HUES64 (cell line): ENCODE measurements around the gene SLC4A2.

Source experiments
- H3K27ac ChIP-seq: 2 replicates; pipeline ENCODE4 v1.7.0; 2013; ENCODE audit warnings: low read depth, low read length, inconsistent platforms
- H3K27me3 ChIP-seq: 2 replicates; pipeline ENCODE4 v1.6.1; 2013; ENCODE audit warnings: mild to moderate bottlenecking, low read length; ENCODE audit not compliant: insufficient read depth
- H3K36me3 ChIP-seq: 2 replicates; pipeline ENCODE4 v1.6.1; 2013; ENCODE audit warnings: mild to moderate bottlenecking, low read length; ENCODE audit not compliant: insufficient read depth
- H3K4me1 ChIP-seq: 2 replicates; pipeline ENCODE4 v1.6.1; 2013; ENCODE audit warnings: mild to moderate bottlenecking, low read length, moderate library complexity; ENCODE audit not compliant: insufficient read depth
- H3K4me3 ChIP-seq: 2 replicates; pipeline ENCODE4 v1.5.1; 2013; ENCODE audit warnings: mild to moderate bottlenecking, low read length, moderate library complexity
- H3K9ac ChIP-seq: 2 replicates; pipeline ENCODE4 v1.6.1; 2013; ENCODE audit warnings: mild to moderate bottlenecking, low read depth, low read length
- H3K9me3 ChIP-seq: 2 replicates; pipeline ENCODE4 v1.6.1; 2013; ENCODE audit warnings: low read depth, low read length; ENCODE audit not compliant: insufficient read depth
- whole genome bisulfite sequencing: fragments of 150-250, 120-280 bp; methylation state at CpG from one replicate; pipeline ENCODE4 v1.1.7; 2013; ENCODE audit warnings: missing lambda C conversion rate; 5-methylcytosine and 5-hydroxymethylcytosine counted together

The SLC4A2 gene

DNA sequence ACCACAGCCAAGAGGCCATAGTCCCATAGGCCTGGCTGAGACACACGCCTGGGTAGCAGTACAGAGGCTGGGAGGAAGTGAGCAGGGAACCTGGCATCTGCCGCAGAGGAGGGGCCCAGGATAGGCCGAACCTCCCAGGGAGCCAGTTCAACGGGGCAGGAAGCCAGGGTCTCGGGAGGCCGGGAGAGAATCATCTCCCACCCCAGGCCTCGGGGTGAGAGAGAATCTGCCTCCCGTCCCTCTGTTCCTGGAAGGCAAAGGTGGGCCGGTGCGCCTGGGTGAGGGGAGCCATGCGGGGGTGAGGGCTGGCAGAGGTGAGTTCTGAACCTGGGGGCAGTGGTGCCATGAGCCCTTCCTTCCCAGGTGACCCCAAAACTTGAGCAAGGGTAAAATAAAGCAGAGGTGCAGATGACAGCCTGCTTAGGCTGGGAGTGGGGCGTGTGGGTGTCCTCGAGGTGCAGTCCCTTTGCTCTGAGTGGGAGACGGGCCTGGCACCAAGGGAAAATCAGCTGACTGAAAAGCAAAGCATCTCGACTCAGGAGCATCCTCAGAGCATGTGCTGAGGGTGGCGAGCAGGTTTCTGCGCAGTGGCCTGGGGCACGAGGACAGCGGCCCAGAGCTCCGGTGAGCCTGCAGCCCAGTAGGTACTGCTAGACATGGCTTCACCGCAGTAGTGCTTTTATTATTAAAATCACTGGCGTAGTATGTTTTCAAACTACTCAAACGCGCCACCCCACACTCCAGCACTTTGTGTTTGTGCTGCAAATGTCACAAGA lies 42.4 kb downstream of the SLC4A2 start:
- H3K4me1 ChIP-seq, result peaks cover 21% of the 10 kb centered on the region
- WGBS, result 85% methylated on average over 24 of the region's 24 CpGs

DNA sequence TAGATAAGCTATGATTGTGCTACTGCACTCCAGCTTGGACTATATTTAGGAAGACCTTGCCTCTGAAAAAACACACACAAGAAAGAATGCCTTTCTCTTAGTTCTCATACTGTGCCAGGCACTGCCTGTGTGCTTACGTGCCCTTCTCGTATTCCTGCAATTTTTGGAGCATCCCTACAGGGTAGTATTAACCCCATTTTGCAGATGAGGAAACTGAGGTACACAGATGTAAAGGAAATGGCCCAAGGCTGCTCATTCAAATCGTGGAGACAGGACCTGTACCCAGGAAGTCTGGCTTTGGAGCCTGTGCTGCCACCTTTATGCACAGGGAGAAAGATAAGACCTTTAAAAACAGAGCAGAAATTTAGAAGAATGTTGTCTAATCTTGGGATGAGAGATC lies 43.6 kb downstream of the SLC4A2 start:
- Histone ChIP-seq H3K9me3 (no peaks in the 10 kb centered on the region), H3K9ac (no peak overlapping the region), H3K36me3 (no peaks in the 10 kb centered on the region), H3K4me3 (no peak overlapping the region), H3K27me3 (no peaks in the 10 kb centered on the region), H3K4me1 (peaks cover 21% of the 10 kb centered on the region), H3K27ac (no peak overlapping the region)
- WGBS, result 89% methylated on average over 3 of the region's 3 CpGs

More for the DNA sequence above, 42.4 kb downstream of the SLC4A2 start:
- no peaks in the 10 kb centered on the region for H3K36me3 ChIP-seq
- no peaks in the 10 kb centered on the region for H3K27me3 ChIP-seq
- no peaks in the 10 kb centered on the region for H3K9me3 ChIP-seq
- no peak overlapping the region for H3K4me3 ChIP-seq
- H3K27ac ChIP-seq, result no peak overlapping the region
- no peak overlapping the region for H3K9ac ChIP-seq

DNA sequence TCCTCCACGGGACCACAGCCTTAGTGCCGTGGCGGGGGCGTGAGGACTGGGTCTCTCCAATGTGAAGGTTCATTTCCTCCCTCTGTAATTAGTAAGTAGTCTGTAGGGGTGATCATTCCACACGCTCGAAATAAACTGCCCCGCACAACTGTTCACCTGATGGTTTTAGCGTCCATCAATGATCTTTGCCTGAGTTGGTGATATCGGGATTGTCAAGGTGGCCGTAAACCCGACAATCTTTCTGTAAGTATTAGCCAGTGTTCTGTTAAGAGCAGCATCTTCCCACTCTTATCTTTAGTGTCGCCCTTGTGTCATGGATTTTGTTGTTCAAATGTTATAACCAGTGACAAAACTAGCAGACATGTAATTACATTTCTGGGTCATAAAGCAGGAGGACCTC lies 44.6 kb downstream of the SLC4A2 start:
- H3K4me3 ChIP-seq, result peak overlapping the region; percentile 36; the same call in 1 of the 2 replicates
- no peaks in the 10 kb centered on the region for H3K9me3 ChIP-seq
- H3K27me3 ChIP-seq, result no peaks in the 10 kb centered on the region
- H3K36me3 ChIP-seq, result no peaks in the 10 kb centered on the region
- H3K4me1 ChIP-seq, result peaks cover 21% of the 10 kb centered on the region
- H3K9ac ChIP-seq, result peak overlapping the region; percentile 42; the same call in 1 of the 2 replicates
- WGBS, result 79% methylated on average over 11 of the region's 12 CpGs
- peak overlapping the region; percentile 85; the same call in 1 of the 2 replicates for H3K27ac ChIP-seq

DNA sequence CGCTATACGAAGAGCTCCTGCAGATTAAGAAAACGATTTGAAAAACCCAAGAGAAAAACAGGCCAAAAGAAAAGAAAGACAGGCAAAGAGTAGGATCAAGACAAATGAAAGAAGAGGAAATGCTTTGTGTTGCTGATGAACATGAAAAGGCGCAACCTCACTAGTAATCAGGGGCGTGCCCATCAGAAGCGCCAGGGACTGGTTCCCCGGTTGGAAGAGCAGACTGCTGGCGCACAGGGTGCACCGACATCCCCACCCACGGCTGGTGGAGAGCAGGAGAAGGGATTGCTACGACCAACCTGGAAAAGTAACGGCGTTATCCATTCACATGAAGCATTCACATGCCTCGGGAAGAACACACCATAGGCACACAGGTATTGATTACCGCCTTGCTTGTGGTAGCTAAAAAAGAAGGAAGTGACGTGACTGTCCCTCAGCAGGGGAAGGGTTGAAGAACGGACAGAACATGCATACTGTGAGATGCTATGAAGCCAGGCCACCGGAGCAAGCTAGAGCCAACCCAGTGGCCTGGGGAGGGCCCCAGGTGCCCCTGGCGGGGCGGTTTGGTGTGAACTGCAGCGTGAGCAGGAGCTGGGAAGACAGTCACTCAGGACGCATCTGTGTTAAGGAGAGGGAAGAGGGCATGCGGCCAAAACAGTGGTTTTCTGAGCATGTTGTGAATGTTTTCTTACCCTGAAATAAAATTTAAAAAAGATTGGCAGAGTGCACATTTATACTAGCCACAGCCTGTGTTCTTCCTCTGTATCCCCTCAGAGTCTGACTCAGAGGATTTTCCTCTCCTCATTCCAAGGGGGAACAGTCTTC lies 45.2 kb downstream of the SLC4A2 start:
- Histone ChIP-seq H3K9me3 (no peaks in the 10 kb centered on the region), H3K27me3 (no peaks in the 10 kb centered on the region), H3K4me3 (peak overlapping the region; percentile 36), H3K4me1 (peaks cover 21% of the 10 kb centered on the region), H3K9ac (peak overlapping the region; percentile 42; the same call in 1 of the 2 replicates), H3K36me3 (no peaks in the 10 kb centered on the region), H3K27ac (peak overlapping the region; percentile 85; the same call in 1 of the 2 replicates)
- WGBS, result 29% methylated on average over 23 of the region's 23 CpGs

DNA sequence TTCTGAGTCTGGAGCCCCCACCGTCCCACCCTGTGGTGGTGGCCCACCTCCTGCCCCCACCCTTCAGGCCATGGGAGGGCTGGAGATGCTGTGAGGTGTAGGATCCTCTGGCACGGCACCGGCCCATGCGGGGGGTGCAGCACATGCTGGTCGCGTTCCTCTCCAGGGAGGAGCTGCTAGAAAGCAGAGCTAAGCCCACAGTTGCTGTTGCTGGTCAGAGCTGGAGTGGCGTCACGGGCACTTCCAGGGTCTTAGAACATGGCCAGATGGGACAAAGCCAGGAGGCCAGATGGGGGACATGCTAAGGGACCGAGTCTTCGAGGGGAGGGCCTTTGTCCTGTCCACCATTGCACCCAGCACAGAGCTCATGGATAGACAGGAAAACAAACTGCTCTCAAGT lies 48.5 kb downstream of the SLC4A2 start:
- 92% methylated on average over 10 of the region's 10 CpGs for WGBS
- Histone ChIP-seq H3K9ac (no peak overlapping the region), H3K27ac (no peak overlapping the region)

DNA sequence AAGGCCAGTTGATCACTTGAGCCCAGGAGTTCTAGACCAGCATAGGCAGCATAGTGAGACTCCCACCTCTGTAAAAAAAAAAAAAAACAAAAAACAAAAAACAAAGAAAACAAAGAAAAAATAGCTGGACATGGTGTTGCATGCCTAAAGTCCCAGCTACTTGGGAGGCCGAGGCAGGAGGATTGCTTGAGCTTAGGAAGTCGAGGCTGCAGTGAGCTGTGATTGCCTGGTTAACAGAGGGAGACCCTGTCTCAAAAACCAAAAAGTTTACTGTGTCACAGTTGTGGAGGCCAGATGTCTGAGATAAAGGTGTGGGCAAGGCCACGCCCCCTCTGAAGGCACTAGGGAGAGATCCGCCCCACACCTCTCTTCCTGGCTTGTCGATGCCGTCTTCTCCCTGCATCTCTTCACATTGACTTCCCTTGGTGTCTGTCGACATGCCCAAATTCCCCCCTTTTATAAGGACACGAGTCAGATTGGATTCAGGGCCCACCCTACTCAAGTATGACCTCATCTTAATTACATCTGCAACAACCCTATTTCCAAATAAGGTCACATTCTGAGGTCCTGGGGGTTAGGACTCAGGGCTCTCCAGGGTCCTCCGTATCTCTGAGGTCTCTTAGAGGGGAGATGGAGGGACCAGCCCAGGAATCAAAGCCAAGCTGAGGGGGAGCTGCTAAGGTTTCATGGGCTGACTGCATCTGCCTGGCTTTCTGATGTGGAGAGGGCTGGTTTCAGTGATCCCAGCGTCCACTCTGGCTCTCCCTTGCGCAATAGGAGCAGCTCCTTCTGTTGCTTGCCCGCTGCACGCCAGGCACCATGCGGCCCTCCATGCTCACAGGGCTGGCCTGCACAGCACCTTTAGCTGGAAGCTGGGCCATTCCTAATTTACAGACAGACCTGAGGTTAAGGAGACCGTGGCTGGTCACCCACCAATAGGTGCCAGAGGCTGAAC lies 50.0 kb downstream of the SLC4A2 start:
- H3K27ac ChIP-seq, result no peak overlapping the region
- H3K27me3 ChIP-seq, result peaks cover 9% of the 10 kb centered on the region; the same call in 1 of the 2 replicates
- no peak overlapping the region for H3K9ac ChIP-seq
- peaks cover 20% of the 10 kb centered on the region for H3K4me1 ChIP-seq
- 78% methylated on average over 15 of the region's 15 CpGs for WGBS
- H3K4me3 ChIP-seq, result no peak overlapping the region
- H3K9me3 ChIP-seq, result no peaks in the 10 kb centered on the region
- H3K36me3 ChIP-seq, result no peaks in the 10 kb centered on the region

More for the DNA sequence above, 48.5 kb downstream of the SLC4A2 start:
- Histone ChIP-seq H3K4me3 (no peak overlapping the region), H3K9me3 (no peaks in the 10 kb centered on the region), H3K27me3 (no peaks in the 10 kb centered on the region), H3K4me1 (peaks cover 21% of the 10 kb centered on the region), H3K36me3 (no peaks in the 10 kb centered on the region)

DNA sequence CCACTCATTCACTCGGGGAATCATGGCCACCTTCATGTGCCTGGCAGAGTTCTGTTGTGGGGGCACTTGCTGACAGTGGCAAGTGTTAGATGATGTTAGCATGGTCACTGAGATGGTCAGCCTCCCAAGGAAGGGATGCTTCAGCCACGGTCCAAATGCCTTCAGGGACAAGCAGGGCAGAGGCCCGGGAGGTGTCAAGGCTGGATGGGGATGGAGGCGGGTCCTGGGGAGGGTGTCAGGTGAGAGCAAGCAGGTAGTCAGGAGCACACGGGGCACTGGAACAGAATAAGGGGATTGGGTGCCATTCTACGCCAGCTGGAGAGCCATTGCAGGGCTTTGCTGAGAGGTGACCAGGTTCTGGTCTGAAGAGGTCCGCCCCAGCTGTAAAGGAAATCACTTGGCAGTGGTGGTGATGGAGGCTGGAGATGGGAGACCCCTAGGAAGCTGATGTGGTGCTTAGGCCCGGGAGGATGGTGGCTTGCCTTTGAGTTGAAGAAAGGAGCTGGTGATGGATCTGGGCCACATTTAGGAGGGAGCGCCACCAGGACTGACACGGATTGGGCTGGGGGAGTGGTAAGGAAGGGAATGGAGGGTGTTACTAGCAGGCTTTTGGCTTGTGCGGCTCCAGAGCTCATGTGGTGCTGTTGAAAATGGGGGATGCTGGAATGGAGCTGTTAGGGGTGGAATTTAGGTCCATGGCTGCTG lies 51.0 kb downstream of the SLC4A2 start:
- Histone ChIP-seq H3K4me1 (peaks cover 11% of the 10 kb centered on the region), H3K27me3 (peaks cover 10% of the 10 kb centered on the region; the same call in 1 of the 2 replicates), H3K27ac (no peak overlapping the region), H3K36me3 (no peaks in the 10 kb centered on the region), H3K9ac (no peak overlapping the region), H3K4me3 (no peak overlapping the region), H3K9me3 (no peaks in the 10 kb centered on the region)
- WGBS, result 82% methylated on average over 11 of the region's 11 CpGs

DNA sequence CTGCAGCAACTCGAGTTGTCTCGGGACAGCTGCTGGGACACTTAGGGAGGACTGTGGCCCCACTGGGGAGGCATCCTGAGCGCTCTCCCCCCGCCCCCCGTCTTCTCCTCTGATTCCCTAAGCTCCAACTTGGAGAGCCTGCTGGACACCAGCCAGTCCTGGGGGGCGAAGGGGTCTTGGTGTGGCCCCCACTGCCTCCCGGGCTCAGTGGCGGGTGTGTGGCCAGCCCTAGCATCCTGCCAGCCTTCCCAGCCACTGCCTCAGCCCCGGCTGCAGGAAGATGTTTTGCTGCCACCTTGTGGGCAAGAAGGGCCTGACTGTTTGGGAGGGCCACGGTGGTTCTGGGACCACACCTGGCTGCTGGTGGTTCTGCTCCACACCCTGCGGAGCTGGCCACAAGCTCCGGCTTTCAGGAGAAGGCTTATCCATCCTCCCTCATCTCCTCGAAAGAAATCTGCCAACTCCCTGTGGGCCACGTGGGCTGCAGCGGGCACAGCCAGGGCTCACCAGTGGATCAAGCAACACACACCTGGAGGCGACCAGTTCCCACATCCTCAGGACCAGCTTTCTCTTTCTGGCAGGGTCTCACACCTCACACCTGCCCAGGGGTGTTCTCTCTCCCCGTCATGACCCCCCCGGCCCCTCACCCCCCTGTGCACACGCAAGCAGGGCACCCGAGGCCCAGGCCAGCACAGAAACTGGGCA lies 51.7 kb downstream of the SLC4A2 start:
- Histone ChIP-seq H3K27me3 (peaks cover 16% of the 10 kb centered on the region), H3K36me3 (no peaks in the 10 kb centered on the region), H3K4me1 (peaks cover 15% of the 10 kb centered on the region), H3K9me3 (no peaks in the 10 kb centered on the region), H3K4me3 (no peak overlapping the region), H3K27ac (no peak overlapping the region), H3K9ac (no peak overlapping the region)
- 45% methylated on average over 20 of the region's 20 CpGs for WGBS

DNA sequence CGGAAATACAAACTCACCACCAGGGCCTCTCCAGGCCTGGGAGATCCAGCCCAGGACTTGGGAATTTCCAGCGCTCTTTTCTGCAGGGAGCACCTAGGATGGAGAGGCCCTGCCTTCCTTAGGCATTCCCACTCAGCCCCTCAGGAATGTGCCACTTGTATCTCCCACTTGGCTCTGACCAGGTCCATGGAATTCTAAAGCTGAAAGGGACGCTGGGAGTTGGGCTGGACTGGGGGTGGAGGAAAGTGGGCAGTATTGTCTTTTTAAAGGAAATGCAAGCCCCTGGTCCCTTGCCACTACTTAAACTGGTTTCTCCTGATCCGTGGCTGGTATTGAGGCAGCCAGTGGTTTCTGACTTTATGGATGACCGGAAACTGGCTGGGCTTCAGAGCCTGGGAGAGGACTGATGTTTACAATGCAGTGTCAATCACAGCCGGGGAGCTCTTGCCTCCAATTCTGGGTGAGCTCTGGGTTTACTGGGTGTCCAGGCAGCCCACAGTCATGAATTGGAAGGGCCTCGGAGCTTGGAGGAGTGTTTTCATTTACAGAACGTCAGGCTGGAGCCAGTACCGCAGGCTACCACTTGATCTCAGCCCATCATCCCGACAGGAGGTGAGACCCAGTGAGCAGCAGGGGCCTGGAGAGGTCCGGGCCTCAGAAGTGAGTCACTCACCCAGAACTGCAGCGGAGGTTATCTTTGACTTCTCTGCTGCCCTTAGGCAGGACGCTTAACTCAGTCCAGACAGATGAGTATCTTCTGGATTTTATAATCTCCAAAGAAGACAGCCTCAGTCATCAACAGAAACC lies 54.2 kb downstream of the SLC4A2 start:
- Histone ChIP-seq H3K27me3 (peaks cover 18% of the 10 kb centered on the region), H3K36me3 (0 out of 2 replicates have a peak, but pooled peaks cover 2% of the 10 kb centered on the region), H3K4me3 (peak overlapping the region; percentile 42), H3K9me3 (no peaks in the 10 kb centered on the region), H3K4me1 (peaks cover 17% of the 10 kb centered on the region), H3K9ac (no peak overlapping the region; the same call in 1 of the 2 replicates), H3K27ac (peak overlapping the region; percentile 51; the same call in 1 of the 2 replicates)
- WGBS, result 34% methylated on average over 13 of the region's 13 CpGs
